Ecto neural progenitor cell (in vitro differentiated cells): ENCODE data around the gene HPF1.
A peak's percentile ranks its signal among the peaks of the same experiment; 100 is the strongest.
"Not testable (repeated sequence)": the region's sequence is repeated elsewhere in the genome, so short reads cannot be mapped to it uniquely, and the experiment has no call there.

Experiments used
- DNase-seq: peaks from one replicate; pipeline ENCODE4 v3.0.0-alpha.2; 2018; ENCODE audit warnings: low spot score

Gene HPF1

GRCh38 chr4:169757575-169758184 is at the start of gene HPF1:
Gene HPF1 (minus strand): TSS chr4:169757944. CDS start chr4:169757877, 67 bp downstream.
- DNase-seq = peak; percentile 96

DNA sequence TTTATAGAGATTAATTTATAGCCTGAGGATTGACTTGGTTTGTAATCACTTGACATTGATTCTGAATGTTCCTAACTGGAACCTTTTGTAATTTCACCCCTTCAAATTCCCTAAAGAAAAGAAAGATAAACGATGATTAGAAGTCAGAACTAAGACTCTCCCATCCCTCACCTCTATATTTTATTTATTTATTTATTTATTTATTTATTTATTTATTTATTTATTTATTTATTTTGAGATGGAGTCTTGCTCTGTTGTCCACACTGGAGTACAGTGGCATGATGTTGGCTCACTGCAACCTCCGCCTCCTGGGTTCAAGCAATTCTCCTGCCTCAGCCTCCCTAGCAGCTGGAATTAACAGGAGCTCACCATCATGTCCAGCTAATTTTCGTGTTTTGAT is 49.0 kb upstream of the HPF1 start:
- not testable (repeated sequence) for DNase-seq

DNA sequence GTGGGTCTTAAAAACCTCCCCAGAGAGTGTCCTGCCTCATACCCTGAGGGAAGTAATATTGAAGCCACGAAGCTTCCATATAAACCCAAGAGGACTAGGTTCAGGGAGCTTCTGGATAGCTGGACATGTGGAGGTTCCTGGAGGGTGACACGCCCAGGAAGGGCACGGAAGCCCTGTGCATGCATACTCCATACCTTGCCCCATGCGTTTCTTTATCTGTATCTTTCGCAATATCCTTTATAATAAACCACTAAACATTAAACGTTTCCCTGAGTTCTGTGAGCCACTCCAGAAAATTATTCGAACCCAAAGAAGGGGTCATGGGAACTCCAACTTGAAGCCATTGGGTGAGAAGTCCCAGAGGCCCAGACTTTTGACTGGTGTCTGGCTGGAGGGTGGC is 45.7 kb upstream of the HPF1 start:
- DNase-seq = no peak

GRCh38 chr4:169802873-169803272 is 45.1 kb upstream of the HPF1 start:
- no peak for DNase-seq

- no peak for DNase-seq
Measured at GRCh38 chr4:169800541-169800940, 42.8 kb upstream of the HPF1 start.

GRCh38 chr4:169799260-169799659 is 41.5 kb upstream of the HPF1 start:
- DNase-seq = no peak

- DNase-seq = no peak
Measured at GRCh38 chr4:169795585-169795984, 37.8 kb upstream of the HPF1 start.

- peak; percentile 81 for DNase-seq
Measured at GRCh38 chr4:169791527-169792156, 33.9 kb upstream of the HPF1 start.

GRCh38 chr4:169791062-169791461 is 33.3 kb upstream of the HPF1 start:
- no peak for DNase-seq

DNA sequence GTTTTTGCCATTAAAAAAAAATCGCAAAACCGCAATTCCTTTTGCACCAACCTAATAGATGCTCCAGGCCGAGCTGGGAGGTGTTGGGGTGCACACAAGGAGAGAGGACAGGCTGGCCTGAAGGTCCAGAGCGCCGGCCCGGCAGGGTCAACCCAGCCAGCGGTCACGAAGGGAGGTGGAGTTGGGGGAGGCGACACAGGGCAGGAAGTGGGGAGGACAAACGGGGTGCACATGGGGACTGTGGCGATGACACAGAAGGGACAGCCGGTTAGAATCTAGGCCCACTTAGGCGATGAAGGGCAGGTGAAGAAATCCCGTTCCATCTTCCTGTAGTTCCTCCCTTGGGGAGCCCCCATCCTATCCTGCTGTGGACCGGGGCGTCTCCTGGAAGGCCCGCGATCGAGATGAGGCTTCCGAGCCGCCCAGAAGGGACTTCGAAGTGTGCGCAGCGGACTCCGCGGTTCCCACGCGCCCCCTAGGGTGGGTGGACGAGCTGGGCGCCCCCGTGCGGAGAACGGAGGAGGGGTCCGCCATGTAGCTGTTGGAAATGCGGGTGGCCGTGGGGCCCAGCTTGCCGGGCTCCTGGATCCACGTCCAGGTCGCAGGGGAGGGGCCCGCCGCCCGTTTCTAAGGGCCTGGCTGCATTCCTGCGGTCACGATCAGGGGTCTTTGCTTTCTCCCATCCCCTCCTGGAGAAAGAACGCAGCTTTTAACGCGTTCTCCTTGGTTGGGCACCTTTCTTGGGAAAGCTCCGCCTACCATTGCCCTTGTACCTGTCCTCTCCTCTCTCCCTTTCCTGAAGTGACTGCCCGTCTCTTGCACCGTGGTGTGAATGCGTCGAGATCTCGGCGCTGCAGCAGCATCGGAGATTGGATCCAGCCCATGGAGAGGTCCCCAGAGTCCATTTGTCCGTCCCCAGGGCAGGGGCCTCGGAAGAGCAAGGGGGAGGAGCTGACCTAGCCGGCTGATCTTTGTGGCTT is 17.0 kb upstream of the HPF1 start:
- DNase-seq = peak; percentile 67

DNA sequence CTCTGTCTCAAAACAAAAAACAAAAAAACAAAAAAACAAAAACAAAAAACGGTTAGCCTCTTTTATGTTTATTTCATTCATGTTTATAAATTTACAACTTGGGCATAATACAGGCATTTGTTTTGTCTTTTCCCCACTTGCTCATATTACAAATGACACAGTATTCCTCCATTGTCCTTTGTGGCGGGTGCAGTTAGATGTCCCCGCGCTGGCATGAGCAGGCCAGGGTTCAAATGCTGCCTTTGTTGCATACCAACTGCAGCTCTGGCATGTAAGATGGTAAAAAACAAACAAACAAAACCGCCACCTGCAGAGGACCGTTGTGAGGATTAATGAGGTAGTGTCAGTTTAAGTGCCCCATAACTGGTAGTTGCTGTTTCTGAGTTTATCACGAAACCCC is 16.1 kb upstream of the HPF1 start:
- no peak for DNase-seq

GRCh38 chr4:169771556-169772080 is 13.9 kb upstream of the HPF1 start:
- DNase-seq = not testable (repeated sequence)

DNA sequence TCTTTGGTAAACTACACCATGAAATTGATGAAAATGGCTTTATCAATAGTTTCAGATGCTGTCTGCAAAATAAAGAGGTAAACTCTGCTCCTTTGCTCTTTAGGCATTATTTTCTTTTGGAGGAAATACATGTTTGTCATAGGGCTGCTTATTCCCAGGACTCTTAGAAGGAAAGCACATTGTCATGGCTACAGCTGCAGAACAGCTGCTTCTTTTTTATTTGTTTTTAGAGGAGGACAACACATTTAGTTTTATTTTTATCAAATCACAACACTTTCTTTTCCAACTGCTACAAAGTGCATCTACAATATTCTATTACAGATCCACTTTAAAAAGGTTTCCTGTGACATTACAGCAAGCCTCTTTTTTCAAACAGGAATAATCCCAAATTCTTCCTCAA is 12.7 kb upstream of the HPF1 start:
- DNase-seq = no peak

DNA sequence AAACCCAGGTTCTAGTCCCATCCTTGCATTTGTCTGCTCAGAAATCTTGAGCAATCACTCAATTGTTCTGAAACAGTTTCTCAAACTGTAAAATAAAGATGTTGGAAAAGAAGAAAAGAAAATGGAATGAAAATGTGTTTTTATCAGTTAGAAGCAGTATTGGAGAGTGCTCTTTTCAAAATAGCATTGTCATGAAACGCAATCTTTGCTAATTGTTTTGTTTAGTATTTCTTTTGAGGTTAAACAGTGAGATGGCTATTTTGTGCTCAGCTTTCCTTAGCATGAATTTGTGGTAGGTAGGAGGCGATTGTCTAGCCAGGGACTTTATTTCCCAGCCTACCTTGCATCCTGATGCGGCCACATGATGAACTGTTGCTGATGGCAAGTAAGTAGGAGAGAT is 10.6 kb upstream of the HPF1 start:
- no peak for DNase-seq

DNA sequence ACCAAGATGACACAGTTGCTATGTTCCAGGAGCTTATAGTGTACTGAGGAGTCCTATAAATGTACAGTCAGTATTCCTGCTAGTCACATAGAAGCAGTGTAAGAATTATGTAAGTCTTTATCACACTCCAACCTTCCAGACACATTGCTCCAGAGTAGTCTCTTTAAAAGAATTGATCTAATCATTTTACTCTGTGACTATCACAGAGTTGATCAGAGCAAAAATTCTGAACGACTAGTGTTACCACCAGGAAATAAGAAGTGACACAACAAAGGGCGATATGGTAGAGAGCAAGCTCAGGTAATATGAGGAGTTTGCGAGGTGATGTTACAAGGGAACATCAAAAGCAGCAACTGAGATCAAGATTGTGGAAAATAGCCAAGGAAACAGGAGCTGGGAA is 9.0 kb upstream of the HPF1 start:
- DNase-seq = no peak

DNA sequence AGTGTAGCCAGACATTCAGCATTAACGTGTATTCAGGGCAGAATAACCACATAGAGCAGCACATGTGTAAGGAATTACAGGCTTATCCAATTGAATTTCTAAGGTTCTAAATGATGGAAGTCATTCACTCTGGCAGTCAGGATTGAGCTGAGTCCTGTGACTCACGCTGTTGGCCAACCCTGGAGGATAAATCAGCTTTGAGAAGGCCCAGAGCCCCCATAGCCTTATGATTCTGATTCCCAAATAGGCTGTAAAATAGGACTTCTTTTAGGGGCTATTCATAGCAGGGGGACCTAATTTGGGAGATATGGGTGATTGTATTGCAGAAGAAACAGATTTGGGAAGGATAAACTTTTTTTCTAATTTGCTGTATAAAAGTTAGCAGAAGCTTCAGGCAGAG is 8.1 kb upstream of the HPF1 start:
- DNase-seq = no peak

- no peak for DNase-seq
Measured at GRCh38 chr4:169761846-169762245, 4.1 kb upstream of the HPF1 start.

- no peak for DNase-seq
Measured at GRCh38 chr4:169758401-169758962, 738 bp upstream of the HPF1 start.

- DNase-seq = no peak
Measured at GRCh38 chr4:169756971-169757574, 671 bp downstream of the HPF1 start.

- DNase-seq = no peak
Measured at GRCh38 chr4:169745291-169745690, 12.5 kb downstream of the HPF1 start.

- no peak for DNase-seq
Measured at GRCh38 chr4:169744601-169745000, 13.1 kb downstream of the HPF1 start.

GRCh38 chr4:169741569-169741968 is 16.2 kb downstream of the HPF1 start:
- DNase-seq = no peak
